Type B pancreatic cell (in vitro differentiated cells): ENCODE measurements around the gene NDFIP2. TPM values are rescaled to one million over a fixed set of nuclear protein-coding genes. Genes with fewer than 3 reads are reported as not detected.
"Not testable (repeated sequence)": the region's sequence is repeated elsewhere in the genome, so short reads cannot be mapped to it uniquely, and the experiment has no call there.

ENCODE experiments used
- DNase-seq: peaks from one replicate; pipeline ENCODE4 v3.0.0; 2021; ENCODE audit warnings: mixed read lengths; ENCODE audit not compliant: unreplicated experiment; ENCODE audit errors: extremely low spot score
- H3K27ac Mint-ChIP-seq: 2 replicates; pipeline ENCODE4 v1.8.0; 2021; ENCODE audit warnings: mild to moderate bottlenecking, mixed read lengths
- H3K27me3 Mint-ChIP-seq: 2 replicates; pipeline ENCODE4 v1.8.0; 2021; ENCODE audit warnings: mixed read lengths
- H3K36me3 Mint-ChIP-seq: 2 replicates; pipeline ENCODE4 v1.8.0; 2021; ENCODE audit warnings: mixed read lengths
- H3K4me1 Mint-ChIP-seq: one replicate; pipeline ENCODE4 v1.8.0; 2021; ENCODE audit warnings: mixed read lengths; ENCODE audit not compliant: unreplicated experiment
- H3K4me3 Mint-ChIP-seq: 2 replicates; pipeline ENCODE4 v1.8.0; 2021; ENCODE audit warnings: mild to moderate bottlenecking, mixed read lengths
- H3K9me3 Mint-ChIP-seq: 2 replicates; pipeline ENCODE4 v1.8.0; 2021; ENCODE audit warnings: mixed read lengths
- CTCF ChIP-seq: fragments of 200-600 bp; sonication (generic); conservative IDR thresholded peaks from 2 replicates; pipeline ENCODE4 v1.5.0; 2021; ENCODE audit warnings: antibody characterized with exemption, mild to moderate bottlenecking
- total RNA-seq: library from RNA; stranded (reverse); gene quantifications from 2 replicates; pipeline ENCODE4 v1.2.1, GENCODE V29; 2021; ENCODE audit warnings: low replicate concordance

The NDFIP2 gene
- total RNA-seq, 1 donor from 2014 or later: 41.7 TPM

GRCh38 chr13:79591493-79591892, 110.5 kb downstream of the NDFIP2 start:
- Mint-ChIP-seq H3K27me3 (no peaks in the 10 kb centered on the region), H3K36me3 (peaks cover 4% of the 10 kb centered on the region), H3K9me3 (peaks cover 10% of the 10 kb centered on the region), H3K27ac (no peak overlapping the region), H3K4me1 (no peaks in the 10 kb centered on the region), H3K4me3 (no peak overlapping the region)
- no peak for DNase-seq
- TF ChIP-seq CTCF: no peak

- no peak for DNase-seq
- peaks cover 5% of the 10 kb centered on the region for H3K4me1 Mint-ChIP-seq
- H3K27me3 Mint-ChIP-seq: no peaks in the 10 kb centered on the region
- no peak for TF ChIP-seq CTCF
- no peak overlapping the region for H3K27ac Mint-ChIP-seq
- no peak overlapping the region for H3K4me3 Mint-ChIP-seq
- H3K36me3 Mint-ChIP-seq: peaks cover 4% of the 10 kb centered on the region
- peaks cover 9% of the 10 kb centered on the region for H3K9me3 Mint-ChIP-seq
Measured at GRCh38 chr13:79593121-79593520, 112.2 kb downstream of the NDFIP2 start.

- Mint-ChIP-seq H3K4me3 (no peak overlapping the region), H3K27me3 (no peaks in the 10 kb centered on the region), H3K27ac (no peak overlapping the region), H3K9me3 (peaks cover 2% of the 10 kb centered on the region), H3K36me3 (peaks cover 4% of the 10 kb centered on the region), H3K4me1 (peaks cover 11% of the 10 kb centered on the region)
- DNase-seq: no peak
- TF ChIP-seq CTCF: no peak
Measured at GRCh38 chr13:79593641-79594275, 112.8 kb downstream of the NDFIP2 start.

- not testable (repeated sequence) for DNase-seq, H3K27me3 Mint-ChIP-seq, H3K27ac Mint-ChIP-seq, H3K9me3 Mint-ChIP-seq, H3K4me3 Mint-ChIP-seq, H3K36me3 Mint-ChIP-seq
- peaks cover 11% of the 10 kb centered on the region for H3K4me1 Mint-ChIP-seq
Measured at GRCh38 chr13:79600146-79600545, 119.2 kb downstream of the NDFIP2 start.

GRCh38 chr13:79602936-79603335, 122.0 kb downstream of the NDFIP2 start:
- H3K4me1 Mint-ChIP-seq: peaks cover 8% of the 10 kb centered on the region
- no peaks in the 10 kb centered on the region for H3K36me3 Mint-ChIP-seq
- H3K27ac Mint-ChIP-seq: no peak overlapping the region
- TF ChIP-seq CTCF: no peak
- no peaks in the 10 kb centered on the region for H3K27me3 Mint-ChIP-seq
- peaks cover 3% of the 10 kb centered on the region for H3K9me3 Mint-ChIP-seq
- H3K4me3 Mint-ChIP-seq: no peak overlapping the region
- no peak for DNase-seq

GRCh38 chr13:79604752-79605151, 123.8 kb downstream of the NDFIP2 start:
- TF ChIP-seq CTCF: no peak
- H3K4me3 Mint-ChIP-seq: peak overlapping the region; percentile 37
- no peak for DNase-seq
- H3K9me3 Mint-ChIP-seq: peaks cover 3% of the 10 kb centered on the region
- H3K27ac Mint-ChIP-seq: peak overlapping the region; percentile 54
- no peaks in the 10 kb centered on the region for H3K4me1 Mint-ChIP-seq
- no peaks in the 10 kb centered on the region for H3K27me3 Mint-ChIP-seq
- no peaks in the 10 kb centered on the region for H3K36me3 Mint-ChIP-seq

Other genes starting within 250 kb of the NDFIP2 start
- gene RBM26, start 74.9 kb upstream of the NDFIP2 start, total RNA-seq: 40.8 and 66.9 TPM in 2 replicates